Memory B cell (primary cell): ENCODE data around the gene FBXO17.

Experiments
- ATAC-seq: fragments of 150-1000 bp; cut with Tn5 transposase; 2 replicates; pipeline ENCODE4 v1.10.0; 2021; ENCODE audit warnings: low read depth, mild to moderate bottlenecking, moderate library complexity
- DNase-seq, 2 donors: peaks; one replicate each; pipeline ENCODE4 v3.0.0; 2022; ENCODE audit warnings: low spot score in 2 of 2
- H3K27ac Mint-ChIP-seq: one replicate; pipeline ENCODE4 v1.8.0; 2022; ENCODE audit warnings: mild to moderate bottlenecking, moderate library complexity, mixed read lengths
- H3K27me3 Mint-ChIP-seq: one replicate; pipeline ENCODE4 v1.8.0; 2022; ENCODE audit warnings: mixed read lengths
- H3K36me3 Mint-ChIP-seq: one replicate; pipeline ENCODE4 v1.8.0; 2022; ENCODE audit warnings: mild to moderate bottlenecking, mixed read lengths
- H3K4me1 Mint-ChIP-seq: one replicate; pipeline ENCODE4 v1.8.0; 2022; ENCODE audit warnings: mixed read lengths
- H3K4me3 Mint-ChIP-seq: one replicate; pipeline ENCODE4 v1.8.0; 2022; ENCODE audit warnings: mild to moderate bottlenecking, moderate library complexity, mixed read lengths
- H3K9me3 Mint-ChIP-seq: one replicate; pipeline ENCODE4 v1.8.0; 2022; ENCODE audit warnings: mixed read lengths

FBXO17 gene

GRCh38 chr19:38907670-38908069 is 67.9 kb downstream of the FBXO17 start:
- H3K36me3 Mint-ChIP-seq = peaks cover 29% of the 10 kb centered on the region
- H3K4me1 Mint-ChIP-seq = peaks cover 4% of the 10 kb centered on the region
- peaks cover 3% of the 10 kb centered on the region for H3K27me3 Mint-ChIP-seq
- ATAC-seq (no peak), DNase-seq (no peak)
- no peak overlapping the region for H3K27ac Mint-ChIP-seq
- no peaks in the 10 kb centered on the region for H3K9me3 Mint-ChIP-seq
- no peak overlapping the region for H3K4me3 Mint-ChIP-seq

DNA sequence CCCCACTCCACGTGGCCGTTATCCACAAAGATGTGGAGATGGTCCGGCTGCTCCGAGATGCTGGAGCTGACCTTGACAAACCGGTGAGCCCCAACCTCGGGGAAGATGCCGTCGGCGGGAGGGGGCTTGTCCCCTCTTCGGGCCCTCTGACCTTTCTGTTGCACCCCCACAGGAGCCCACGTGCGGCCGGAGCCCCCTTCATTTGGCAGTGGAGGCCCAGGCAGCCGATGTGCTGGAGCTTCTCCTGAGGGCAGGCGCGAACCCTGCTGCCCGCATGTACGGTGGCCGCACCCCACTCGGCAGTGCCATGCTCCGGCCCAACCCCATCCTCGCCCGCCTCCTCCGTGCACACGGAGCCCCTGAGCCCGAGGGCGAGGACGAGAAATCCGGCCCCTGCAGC is 68.3 kb downstream of the FBXO17 start:
- Mint-ChIP-seq H3K4me1 (peaks cover 4% of the 10 kb centered on the region), H3K9me3 (no peaks in the 10 kb centered on the region), H3K27ac (no peak overlapping the region), H3K36me3 (peaks cover 30% of the 10 kb centered on the region), H3K27me3 (peaks cover 3% of the 10 kb centered on the region), H3K4me3 (no peak overlapping the region)
- DNase-seq (no peak), ATAC-seq (no peak)

- ATAC-seq (no peak), DNase-seq (no peak)
- Mint-ChIP-seq H3K4me1 (peaks cover 9% of the 10 kb centered on the region), H3K27me3 (peaks cover under 1% of the 10 kb centered on the region), H3K9me3 (peaks cover 2% of the 10 kb centered on the region), H3K4me3 (no peak overlapping the region), H3K36me3 (peaks cover 30% of the 10 kb centered on the region), H3K27ac (peak overlapping the region; percentile 58)
These were observed 69.9 kb downstream of the FBXO17 start for GRCh38 chr19:38905620-38906019.

- no peak overlapping the region for H3K4me3 Mint-ChIP-seq
- DNase-seq (no peak), ATAC-seq (no peak)
- peaks cover 2% of the 10 kb centered on the region for H3K9me3 Mint-ChIP-seq
- H3K27ac Mint-ChIP-seq = peak overlapping the region; percentile 58
- peaks cover 28% of the 10 kb centered on the region for H3K36me3 Mint-ChIP-seq
- H3K27me3 Mint-ChIP-seq = no peaks in the 10 kb centered on the region
- peaks cover 13% of the 10 kb centered on the region for H3K4me1 Mint-ChIP-seq
These were observed 70.7 kb downstream of the FBXO17 start for GRCh38 chr19:38904581-38905539.

DNA sequence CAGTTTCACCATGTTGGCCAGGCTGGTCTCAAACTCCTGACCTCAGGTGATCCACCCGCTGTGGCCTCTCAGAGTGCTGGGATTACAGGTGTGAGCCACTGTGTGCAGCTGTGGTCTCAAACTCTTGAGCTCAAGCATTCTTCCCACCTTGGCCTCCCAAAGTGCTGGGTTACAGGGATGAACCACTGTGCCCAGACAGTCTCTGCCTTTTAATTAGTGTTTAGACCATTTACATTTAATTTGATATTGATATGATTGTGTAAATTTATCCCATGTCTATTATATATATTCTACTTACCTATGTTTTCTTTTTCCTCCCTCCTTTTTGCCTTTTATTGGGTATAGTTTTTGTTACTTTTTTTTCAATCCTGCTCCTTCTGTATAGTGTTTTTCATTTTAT is 73.9 kb downstream of the FBXO17 start:
- no peak for ATAC-seq
- no peak for DNase-seq
- Mint-ChIP-seq H3K4me3 (no peak overlapping the region), H3K27ac (peak overlapping the region; percentile 38), H3K27me3 (no peaks in the 10 kb centered on the region), H3K9me3 (peaks cover 2% of the 10 kb centered on the region), H3K4me1 (peaks cover 29% of the 10 kb centered on the region), H3K36me3 (peaks cover 15% of the 10 kb centered on the region)

GRCh38 chr19:38900743-38901190 is 74.8 kb downstream of the FBXO17 start:
- Mint-ChIP-seq H3K4me1 (peaks cover 30% of the 10 kb centered on the region), H3K36me3 (peaks cover 16% of the 10 kb centered on the region), H3K4me3 (peak overlapping the region; percentile 73), H3K27me3 (no peaks in the 10 kb centered on the region), H3K27ac (peak overlapping the region; percentile 96), H3K9me3 (peaks cover 2% of the 10 kb centered on the region)
- DNase-seq (no peak), ATAC-seq (no peak)

DNA sequence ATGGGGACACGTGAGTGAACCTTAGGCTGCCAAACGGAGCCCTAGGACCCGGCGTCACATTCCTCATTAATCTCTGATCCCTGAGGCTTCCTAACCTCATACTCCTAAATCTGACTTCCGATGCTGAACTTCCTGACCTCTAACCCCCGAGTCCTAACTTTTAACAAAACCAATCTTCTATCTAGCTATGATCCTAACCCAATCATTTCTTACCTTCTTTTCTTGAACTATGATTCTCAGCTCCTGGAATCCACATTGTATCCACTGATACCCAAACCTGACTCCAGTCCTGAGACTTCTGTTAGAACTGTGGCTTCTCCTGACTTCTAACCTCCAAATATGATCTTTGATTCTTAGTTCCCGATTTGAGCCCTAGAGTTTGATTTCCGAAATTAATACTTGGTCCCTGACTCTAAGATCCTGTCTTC is 75.3 kb downstream of the FBXO17 start:
- Mint-ChIP-seq H3K27ac (peak overlapping the region; percentile 96), H3K36me3 (peaks cover 13% of the 10 kb centered on the region), H3K27me3 (no peaks in the 10 kb centered on the region), H3K4me3 (peak overlapping the region; percentile 96), H3K9me3 (peaks cover 2% of the 10 kb centered on the region), H3K4me1 (peaks cover 31% of the 10 kb centered on the region)
- no peak for DNase-seq
- ATAC-seq = no peak

- peak within 1 kb of the TSS; percentile 96 for H3K4me3 Mint-ChIP-seq
- peaks cover 2% of the 10 kb centered on the region for H3K9me3 Mint-ChIP-seq
- ATAC-seq = peak; percentile 85
- H3K27me3 Mint-ChIP-seq = no peaks in the 10 kb centered on the region
- peak within 1 kb of the TSS; percentile 96 for H3K27ac Mint-ChIP-seq
- H3K36me3 Mint-ChIP-seq = peaks cover 11% of the 10 kb centered on the region
- peaks cover 33% of the 10 kb centered on the region for H3K4me1 Mint-ChIP-seq
- DNase-seq = peak; percentile 91 to 96
These were observed 75.9 kb downstream of the FBXO17 start, which contains the start of the genes NFKBIB and SIRT2 for GRCh38 chr19:38899447-38900201. NFKBIB (plus strand) TSS chr19:38899969; CDS start chr19:38900033, 64 bp downstream. SIRT2 (minus strand) TSS chr19:38899618; CDS start chr19:38899521, 97 bp downstream.

DNA sequence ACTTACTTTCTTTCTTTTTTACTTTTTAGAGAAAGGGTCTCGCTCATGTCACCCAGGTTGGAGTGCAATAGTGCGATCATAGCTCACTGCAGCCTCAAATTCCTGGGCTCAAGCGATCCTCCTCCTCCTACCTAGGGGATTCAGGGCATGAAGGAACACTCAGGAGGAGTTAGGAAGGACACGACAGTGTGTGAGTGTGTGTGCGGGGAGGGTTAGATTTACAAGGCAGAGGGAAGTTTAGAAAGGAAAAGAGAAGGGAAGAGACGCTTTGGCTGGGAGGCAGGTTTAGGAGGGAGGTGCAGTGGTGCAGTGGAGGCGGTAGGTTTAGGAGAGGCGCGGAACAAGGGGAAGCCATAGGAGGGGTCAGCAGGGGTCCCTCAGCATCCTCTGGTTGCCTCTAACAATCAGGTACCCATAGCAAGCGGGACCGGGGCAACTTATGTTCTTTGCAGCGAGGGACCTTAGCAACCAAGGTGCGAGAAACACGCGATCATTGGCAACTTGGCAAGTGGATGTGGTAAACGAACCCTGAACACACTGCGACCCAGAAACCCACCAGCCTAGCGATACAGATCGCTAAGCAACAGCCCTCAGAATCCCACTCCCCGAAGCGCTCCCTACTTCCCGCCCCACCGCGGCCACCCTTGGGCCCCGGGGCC is 76.6 kb downstream of the FBXO17 start:
- peaks cover 2% of the 10 kb centered on the region for H3K9me3 Mint-ChIP-seq
- ATAC-seq = no peak

DNA sequence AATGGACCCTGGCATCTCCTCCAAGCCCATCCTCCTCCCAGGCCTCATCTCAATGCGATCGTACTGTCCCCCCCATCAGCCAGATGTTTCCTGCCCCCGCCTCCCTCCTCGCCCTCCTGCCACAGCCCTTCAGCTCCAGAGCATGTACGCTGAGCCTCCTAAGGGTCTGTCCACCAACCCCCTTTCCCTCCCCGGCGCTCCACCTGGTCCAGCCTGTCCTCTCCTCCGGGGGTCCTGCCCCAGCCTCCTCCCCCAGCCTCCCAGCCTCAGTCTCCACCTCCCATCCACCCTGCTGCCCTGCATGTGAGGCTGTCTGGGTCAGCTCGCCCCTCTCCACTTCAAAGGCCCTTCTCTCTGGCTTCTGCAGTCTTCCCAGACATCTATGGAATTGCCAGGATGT is 80.6 kb downstream of the FBXO17 start:
- DNase-seq (no peak), ATAC-seq (no peak)
- H3K4me1 Mint-ChIP-seq = peaks cover 21% of the 10 kb centered on the region
- H3K9me3 Mint-ChIP-seq = no peaks in the 10 kb centered on the region
- no peak overlapping the region for H3K4me3 Mint-ChIP-seq
- H3K27ac Mint-ChIP-seq = peak overlapping the region; percentile 77
- H3K27me3 Mint-ChIP-seq = no peaks in the 10 kb centered on the region
- H3K36me3 Mint-ChIP-seq = peaks cover 9% of the 10 kb centered on the region

More for the DNA sequence above, 76.6 kb downstream of the FBXO17 start:
- Mint-ChIP-seq H3K4me1 (peaks cover 30% of the 10 kb centered on the region), H3K36me3 (peaks cover 8% of the 10 kb centered on the region), H3K4me3 (peak overlapping the region; percentile 96), H3K27me3 (no peaks in the 10 kb centered on the region), H3K27ac (peak overlapping the region; percentile 96)
- DNase-seq = no peak

- H3K36me3 Mint-ChIP-seq = peaks cover 12% of the 10 kb centered on the region
- no peak overlapping the region for H3K4me3 Mint-ChIP-seq
- H3K27me3 Mint-ChIP-seq = no peaks in the 10 kb centered on the region
- no peaks in the 10 kb centered on the region for H3K9me3 Mint-ChIP-seq
- peaks cover 14% of the 10 kb centered on the region for H3K4me1 Mint-ChIP-seq
- ATAC-seq = no peak
- no peak overlapping the region for H3K27ac Mint-ChIP-seq
- DNase-seq = no peak
These were observed 82.2 kb downstream of the FBXO17 start for GRCh38 chr19:38893341-38893771.

GRCh38 chr19:38892841-38893240 is 82.7 kb downstream of the FBXO17 start:
- Mint-ChIP-seq H3K4me1 (peaks cover 11% of the 10 kb centered on the region), H3K27ac (no peak overlapping the region), H3K36me3 (peaks cover 12% of the 10 kb centered on the region), H3K9me3 (no peaks in the 10 kb centered on the region), H3K27me3 (no peaks in the 10 kb centered on the region), H3K4me3 (no peak overlapping the region)
- DNase-seq (no peak), ATAC-seq (no peak)

- Mint-ChIP-seq H3K36me3 (peaks cover 12% of the 10 kb centered on the region), H3K4me3 (no peak overlapping the region), H3K4me1 (peaks cover 5% of the 10 kb centered on the region), H3K9me3 (no peaks in the 10 kb centered on the region), H3K27ac (no peak overlapping the region), H3K27me3 (no peaks in the 10 kb centered on the region)
- no peak for DNase-seq
- no peak for ATAC-seq
These were observed 83.8 kb downstream of the FBXO17 start for GRCh38 chr19:38891771-38892170.
